GM12873 (cell line): ENCODE results near the gene SH3TC1.

Experiments
- CTCF ChIP-seq: IDR thresholded peaks from 2 replicates; pipeline ENCODE4 v1.5.1; 2012; ENCODE audit warnings: low read depth, mild to moderate bottlenecking, moderate library complexity, low read length, control low read depth; ENCODE audit not compliant: insufficient read depth; ENCODE audit errors: missing control alignments

Gene SH3TC1

GRCh38 chr4:8209181-8209874 lies 10.2 kb downstream of the SH3TC1 start:
- TF ChIP-seq CTCF: no peak

GRCh38 chr4:8210010-8210409 lies 10.9 kb downstream of the SH3TC1 start:
- no peak for TF ChIP-seq CTCF

GRCh38 chr4:8210616-8211015 lies 11.5 kb downstream of the SH3TC1 start:
- no peak for TF ChIP-seq CTCF

- no peak for TF ChIP-seq CTCF
Measured at GRCh38 chr4:8211251-8211650, 12.2 kb downstream of the SH3TC1 start.

GRCh38 chr4:8211737-8212581 lies 12.9 kb downstream of the SH3TC1 start:
- TF ChIP-seq CTCF: no peak

GRCh38 chr4:8212622-8213021 lies 13.5 kb downstream of the SH3TC1 start:
- TF ChIP-seq CTCF: no peak

- no peak for TF ChIP-seq CTCF
Measured at GRCh38 chr4:8213121-8213520, 14.0 kb downstream of the SH3TC1 start.
